GM18868 (cell line): ENCODE results near the gene DCHS2.

ENCODE experiments used
- ATAC-seq: cut with Tn5 transposase; IDR thresholded peaks from one replicate; pipeline ENCODE4 v1.9.1; 2021; ENCODE audit warnings: mild to moderate bottlenecking, moderate library complexity; ENCODE audit not compliant: unreplicated experiment

The DCHS2 gene

DNA sequence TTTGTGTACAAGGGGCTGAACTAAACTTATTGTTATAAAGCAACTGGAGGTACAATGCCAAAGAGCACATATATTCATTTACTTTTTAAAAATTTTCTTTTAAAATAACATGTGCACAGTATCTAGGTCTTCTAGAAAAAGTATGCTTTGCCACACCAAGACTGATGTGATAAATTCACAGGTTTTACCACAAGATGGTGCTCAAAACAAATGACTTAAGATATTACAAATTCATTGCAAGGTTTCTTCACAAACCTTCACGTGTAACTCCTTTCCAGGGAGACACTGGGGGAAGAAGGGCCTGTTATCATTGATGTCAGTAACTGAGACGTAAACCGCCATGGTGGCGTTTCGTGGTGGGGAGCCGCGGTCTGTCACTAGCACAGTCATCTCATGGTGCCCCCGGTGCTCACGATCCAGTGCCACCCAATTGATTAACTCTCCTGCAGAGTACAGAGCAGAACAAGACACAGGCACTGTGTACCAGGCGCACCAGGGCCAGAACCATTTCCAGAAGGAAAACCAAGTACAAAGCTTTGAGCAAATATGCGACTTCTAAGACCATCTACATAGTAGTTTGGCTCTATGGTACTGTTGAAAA, 162.2 kb downstream of the DCHS2 start:
- no peak for ATAC-seq

DNA sequence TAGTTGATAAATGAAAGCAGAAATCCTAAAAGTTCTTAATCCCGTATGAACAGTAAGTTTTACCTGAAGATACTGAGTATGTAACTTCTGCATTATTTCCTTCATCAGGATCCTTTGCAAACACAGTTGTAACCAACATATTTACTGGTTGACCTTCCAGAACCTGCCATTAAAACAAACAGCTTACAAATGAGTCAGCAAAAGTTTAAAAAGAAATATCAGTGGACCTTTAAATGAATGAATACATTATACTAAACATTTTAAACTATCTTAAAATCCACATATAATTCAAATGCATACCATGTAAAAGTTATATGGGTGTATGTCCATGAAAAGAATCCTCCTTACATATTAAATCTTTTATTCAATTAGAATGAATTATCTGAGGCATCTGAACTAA, 163.6 kb downstream of the DCHS2 start:
- ATAC-seq: no peak

DNA sequence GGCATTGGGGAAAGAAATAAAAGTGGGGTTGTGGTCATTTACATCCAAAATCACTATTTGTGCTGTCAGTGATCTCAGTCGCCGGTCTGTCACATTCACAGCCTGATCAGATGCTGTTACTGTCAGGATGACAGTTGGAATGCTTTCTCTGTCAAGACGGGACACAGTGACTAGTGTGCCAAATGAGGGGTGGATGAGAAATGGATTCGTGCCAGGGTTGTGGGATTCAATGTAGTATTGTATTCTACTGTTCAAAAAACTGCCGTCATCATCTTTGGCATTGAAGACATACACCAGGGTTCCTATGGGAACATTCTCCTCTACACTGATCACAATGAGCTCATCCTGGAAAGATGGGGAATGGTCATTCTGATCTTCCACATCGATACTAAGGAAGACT, 171.1 kb downstream of the DCHS2 start:
- no peak for ATAC-seq

DNA sequence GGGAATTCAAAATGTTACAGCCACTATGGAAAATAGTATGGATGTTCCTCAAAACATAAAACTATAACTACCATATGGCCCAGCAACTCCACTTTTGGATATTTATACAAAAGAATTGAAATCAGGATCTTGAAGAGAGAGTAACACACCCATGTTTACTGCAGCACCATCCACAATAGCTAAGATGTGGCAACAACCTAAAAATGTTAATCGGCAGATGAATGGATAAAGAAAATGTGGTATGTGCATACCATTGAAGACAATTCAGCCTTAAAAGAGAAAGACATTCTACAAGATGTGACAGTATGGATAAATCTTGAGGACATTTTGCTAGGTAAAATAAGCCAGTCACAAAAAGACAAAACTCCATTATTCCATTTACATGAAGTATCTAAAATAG, 171.9 kb downstream of the DCHS2 start:
- no peak for ATAC-seq

DNA sequence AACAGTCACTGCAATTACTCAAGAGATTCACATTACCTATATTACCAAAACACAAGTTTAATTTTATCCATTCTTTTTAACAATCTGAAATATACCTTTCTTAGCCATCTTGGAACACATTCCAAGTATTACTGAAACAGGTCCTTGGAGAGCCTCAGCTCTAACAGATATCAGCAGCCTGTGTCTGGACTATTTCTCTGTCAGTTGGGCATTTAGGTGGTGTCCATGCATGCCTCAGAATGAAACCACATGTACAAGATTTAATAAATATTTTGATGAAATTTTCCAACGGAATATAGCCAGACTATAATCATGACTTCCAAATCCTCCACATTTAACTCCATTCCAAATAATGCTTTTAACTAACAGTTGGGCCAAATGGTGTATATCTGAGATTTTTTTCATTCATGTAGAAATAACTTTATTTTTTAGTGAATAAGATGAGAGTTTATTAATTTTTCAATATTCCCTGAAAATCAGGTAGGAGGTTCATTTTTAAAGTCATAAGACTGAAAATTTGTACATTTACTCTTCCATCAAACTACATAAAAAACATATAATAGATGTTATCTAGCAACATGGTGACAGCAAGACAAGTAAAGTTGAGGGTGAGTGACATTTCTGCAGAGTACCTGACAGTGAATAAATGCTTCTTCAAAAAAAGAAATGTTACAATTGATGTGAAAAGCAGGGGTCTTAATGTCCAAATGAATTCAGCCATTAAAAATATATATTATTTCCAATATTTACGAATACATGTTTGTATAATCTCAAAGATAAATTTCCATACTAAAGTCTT, 174.2 kb downstream of the DCHS2 start:
- ATAC-seq: no peak

DNA sequence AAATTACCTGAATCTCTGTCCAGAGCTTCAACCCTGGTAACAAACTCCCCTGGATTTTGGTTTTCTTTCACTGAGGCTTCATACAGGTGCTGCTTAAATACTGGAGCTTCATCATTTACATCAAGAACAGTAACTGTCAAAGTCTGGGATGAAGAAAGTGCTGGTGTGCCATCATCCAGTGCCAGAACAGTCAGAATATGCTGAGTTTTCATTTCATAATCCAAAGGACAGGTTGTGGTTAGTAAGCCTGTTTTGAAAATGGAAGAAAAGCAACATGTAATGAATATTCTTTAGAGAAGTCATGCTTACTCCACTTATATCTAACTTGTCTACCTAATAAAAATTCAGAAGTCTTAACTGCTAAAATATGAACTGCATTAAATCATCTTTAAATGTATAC, 175.9 kb downstream of the DCHS2 start:
- no peak for ATAC-seq

DNA sequence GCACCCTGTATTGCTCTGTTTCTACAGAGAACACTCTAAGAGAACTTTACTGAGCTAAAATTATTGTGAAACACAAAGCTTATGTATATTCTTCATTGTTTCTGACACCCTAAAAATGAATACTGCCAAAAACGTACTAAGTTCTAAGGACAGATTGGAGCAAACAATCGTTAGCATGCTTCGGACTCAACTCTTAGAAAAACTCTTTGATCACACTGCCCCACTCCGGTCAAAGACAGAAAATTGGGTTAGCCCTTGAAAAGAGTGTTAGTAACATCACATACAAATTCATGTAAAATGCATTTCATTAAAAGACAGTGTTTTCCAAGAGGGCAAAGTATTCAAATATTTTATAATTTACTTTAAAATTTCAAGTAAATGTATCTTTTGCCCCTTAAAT, 177.4 kb downstream of the DCHS2 start:
- ATAC-seq: no peak

DNA sequence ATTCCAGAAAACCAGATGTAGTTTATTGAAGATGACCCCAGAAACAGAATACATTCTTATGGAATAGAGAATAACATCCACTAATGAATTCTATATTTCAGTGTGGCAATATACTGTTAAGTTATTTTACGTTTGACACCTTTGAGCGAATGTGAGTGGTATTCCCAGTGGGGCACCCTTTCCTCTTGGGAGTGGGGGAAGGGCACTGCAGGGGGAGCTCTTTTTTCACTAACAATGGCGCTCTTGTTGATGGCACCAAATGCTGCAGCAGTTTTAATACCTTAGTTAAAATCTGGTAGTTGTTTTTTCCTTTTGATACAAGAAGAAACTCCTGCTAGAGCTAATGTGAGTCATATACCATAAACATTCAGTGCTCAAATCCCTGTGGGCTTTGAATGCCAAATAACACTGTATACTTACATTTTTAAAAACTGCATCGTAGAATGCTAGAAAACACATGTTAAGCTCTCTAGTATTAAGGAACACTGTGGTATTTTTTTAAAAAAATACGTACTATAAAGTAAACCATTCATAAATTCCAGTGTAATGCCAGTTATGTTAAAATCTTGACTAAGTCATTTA, 178.5 kb downstream of the DCHS2 start:
- no peak for ATAC-seq

DNA sequence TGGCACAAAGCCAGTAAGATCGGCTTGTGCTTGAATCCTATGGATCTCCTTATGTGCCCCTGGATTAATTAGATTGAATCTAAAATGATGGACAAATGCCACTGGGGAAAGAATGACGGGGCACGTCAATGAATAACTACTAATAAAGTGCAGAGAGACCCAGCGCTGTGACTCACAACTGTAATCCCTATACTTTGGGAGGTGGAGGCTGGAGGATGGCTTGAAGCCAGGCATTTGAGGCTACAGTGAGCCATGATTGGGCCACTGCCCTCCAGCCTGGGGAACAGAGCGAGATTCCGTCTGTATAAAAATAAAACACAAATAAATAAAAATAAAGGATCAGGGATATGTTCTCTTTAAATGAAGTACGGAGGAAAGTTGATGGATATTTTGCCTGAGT, 179.4 kb downstream of the DCHS2 start:
- ATAC-seq: no peak

DNA sequence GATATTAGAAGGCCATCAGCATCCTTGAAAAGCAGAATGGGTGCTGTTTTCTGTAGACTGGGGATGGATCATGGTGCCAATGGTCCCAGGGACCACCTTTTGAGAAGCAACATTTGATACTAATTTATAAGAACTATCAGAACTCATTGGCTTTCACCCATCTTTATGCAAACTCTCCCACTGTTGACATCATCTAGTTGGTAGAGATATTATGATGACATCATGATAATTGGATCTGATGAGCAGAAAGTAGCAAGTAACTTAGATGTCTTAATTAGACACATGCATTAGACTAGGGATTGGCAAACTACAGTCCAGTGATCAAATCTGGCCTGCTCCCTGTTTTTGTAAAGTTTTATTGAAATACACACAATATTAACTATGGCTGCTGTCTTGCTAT, 181.0 kb downstream of the DCHS2 start:
- ATAC-seq: no peak

DNA sequence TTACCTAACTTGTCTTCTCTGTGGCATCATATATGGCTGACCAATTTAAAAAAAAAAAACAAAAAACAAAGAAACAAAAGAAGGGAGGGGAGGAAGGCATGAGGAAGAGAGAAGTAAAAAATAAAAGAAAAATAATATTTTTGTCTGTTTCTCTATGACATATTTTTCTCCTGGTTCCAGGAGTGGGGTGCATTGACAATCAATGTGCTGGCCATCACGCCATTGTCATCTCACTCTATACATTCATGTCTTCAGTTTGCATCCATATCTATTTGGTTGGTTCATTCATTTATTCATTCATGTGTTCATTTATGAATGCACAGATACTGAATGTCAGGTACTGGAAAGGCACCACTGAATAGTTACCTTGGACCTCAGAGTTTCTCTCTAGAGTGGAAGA, 183.4 kb downstream of the DCHS2 start:
- ATAC-seq: no peak

DNA sequence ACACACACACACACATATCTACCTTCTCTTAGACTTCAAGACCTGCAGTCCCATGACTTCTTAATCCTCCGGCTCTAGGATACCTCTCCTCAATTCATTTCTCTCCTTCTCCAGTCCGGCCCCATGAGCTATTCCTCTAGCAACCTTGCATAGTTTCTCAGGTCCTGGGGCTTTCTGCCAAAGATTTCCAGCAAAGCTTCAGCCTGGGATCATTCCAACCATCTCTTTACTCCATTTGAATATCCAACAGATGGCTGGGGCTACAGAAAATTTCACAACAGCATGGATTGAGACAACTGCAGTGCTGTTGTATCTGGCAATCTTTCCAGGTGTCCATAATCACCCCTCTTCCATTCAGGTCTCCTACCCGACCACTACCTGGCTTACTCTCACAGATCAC, 184.1 kb downstream of the DCHS2 start:
- ATAC-seq: no peak

DNA sequence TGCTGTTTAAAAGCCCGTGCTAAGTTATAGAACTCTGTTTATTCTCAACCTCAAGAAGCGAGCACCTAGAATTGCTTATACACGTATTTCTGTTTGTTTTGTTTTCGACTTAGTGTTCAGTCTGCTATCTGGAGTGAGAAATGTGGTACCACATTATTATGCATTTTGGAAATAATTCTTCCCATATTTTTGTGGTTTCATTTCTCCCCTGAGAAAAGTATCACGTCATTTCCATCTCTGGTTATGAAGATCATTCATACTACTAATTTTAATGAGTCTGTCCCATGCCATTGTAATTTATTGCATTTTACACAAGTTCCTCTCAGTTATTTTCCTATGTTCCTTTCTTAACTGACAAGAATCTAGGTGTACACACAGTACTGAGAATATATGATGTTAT, 186.0 kb downstream of the DCHS2 start:
- no peak for ATAC-seq

DNA sequence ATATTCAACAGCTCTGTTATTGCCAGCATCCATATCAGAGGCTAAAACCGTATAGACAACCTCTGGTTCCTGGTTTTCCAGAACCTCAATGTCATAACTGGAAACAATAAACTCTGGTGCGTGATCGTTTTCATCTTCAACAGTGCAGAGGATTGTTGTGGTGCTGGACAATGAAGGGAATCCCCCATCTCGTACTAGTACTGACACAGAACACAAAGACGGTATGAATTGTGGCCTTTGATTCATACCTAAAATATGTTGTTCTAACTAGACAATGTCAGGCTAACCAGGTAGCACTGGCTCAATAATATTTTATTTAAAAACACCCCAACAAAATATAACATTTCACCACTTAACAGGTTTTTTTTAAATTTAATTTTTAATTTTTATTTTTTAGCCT, 186.9 kb downstream of the DCHS2 start:
- no peak for ATAC-seq

DNA sequence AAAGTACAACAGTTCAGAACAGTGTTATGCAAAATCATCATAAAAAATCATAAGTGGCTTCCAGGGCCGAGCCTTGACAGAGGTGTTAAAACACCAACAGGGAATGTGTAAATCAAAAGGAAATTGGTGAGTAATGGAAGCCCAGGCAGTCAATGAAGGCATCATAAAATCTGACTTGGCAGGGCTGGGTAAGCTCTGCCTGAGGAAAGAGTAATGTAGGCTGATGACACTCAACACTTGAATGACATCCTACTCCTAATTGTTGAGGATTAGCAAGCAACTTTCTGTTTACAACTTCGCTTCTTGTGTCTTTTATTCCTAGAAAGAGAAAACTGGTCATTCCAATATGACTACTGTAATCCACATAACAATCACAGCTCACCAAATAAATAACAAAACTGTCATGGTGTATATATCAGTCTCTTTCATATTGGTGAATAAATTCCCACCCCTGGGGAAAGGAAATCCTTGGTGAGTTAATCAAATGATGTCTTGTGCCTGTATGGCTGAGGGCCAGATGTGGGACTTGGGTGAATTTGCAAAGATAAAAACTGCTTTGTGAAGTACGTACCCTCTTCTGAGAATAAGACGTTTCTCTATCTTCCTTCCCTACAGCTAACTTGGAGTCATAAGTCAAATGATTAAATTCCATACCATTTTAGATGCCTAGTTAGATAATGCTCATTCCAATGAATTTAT, 196.8 kb downstream of the DCHS2 start:
- no peak for ATAC-seq

DNA sequence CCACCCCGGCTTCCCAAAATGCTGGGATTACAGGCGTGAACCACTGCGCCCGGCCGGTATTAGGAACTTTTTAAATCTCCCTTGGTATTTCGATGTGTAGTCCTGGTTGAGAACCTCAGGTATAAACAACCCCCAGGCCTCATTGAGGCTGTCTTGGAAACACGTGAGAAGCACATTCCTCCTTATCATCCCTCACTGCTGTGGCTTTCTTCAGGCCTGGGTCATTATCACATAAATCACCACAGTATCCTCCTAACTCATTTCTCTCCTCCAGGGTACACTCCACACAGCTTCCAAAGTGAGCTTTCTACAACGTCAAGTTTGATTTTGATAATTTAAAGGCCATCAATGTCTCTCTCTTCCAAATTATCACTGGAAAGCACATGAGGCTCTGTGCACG, 198.2 kb downstream of the DCHS2 start:
- no peak for ATAC-seq

DNA sequence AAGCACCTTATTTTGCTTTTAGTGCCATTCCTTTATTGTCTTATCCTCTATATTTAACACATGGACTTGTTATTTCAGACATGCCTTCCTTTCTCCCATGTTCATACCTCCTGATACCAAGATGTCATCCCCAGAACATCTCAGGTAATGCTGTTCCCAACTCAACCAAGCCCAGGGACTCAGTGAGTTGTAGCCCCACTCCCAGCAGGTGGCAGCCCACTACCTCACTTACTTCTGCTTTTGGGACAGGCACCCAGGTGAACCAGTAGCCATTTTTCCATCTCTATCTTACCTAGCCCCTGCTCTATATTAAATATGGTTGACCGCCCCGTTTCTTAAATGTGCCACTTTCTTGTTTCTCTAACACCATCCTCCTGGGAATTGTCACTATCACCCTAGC, 199.0 kb downstream of the DCHS2 start:
- ATAC-seq: no peak

DNA sequence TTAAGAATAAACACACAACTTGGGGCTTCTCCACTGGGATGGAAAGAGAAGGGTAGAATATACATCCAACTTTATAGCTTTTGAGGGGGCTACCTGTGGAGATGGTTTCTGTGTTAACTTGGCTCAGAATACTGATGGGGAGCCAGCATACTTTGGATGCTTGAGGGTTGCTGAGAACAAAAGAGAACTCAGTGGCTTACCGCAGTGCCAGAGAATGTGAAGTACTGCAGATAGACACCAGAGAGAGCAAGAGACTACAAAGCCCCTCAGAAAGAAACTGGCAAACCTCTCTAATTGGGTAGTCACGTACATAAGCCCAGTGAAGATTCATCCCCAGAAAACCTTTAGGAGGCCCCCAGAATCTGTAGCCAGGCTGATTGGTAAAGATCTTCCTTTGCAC, 214.4 kb downstream of the DCHS2 start:
- no peak for ATAC-seq

DNA sequence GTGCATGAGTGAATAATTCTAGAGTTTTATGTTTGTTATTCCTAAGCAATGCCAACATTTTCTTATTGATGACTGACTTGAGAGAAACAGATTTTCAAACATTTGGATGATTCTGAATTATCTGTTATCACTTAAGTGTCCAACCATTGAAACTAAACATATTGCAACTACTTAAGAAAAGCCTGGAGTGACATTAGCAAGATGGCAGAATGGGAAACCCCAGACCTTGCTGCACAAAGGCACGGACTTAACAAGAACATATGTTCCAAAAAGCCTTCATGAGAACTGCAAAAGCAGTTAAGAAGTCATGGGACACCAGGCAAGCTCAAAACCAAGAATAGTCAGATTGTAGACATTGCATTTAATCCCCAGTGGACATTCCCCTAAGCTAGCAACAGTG, 215.1 kb downstream of the DCHS2 start:
- ATAC-seq: no peak

DNA sequence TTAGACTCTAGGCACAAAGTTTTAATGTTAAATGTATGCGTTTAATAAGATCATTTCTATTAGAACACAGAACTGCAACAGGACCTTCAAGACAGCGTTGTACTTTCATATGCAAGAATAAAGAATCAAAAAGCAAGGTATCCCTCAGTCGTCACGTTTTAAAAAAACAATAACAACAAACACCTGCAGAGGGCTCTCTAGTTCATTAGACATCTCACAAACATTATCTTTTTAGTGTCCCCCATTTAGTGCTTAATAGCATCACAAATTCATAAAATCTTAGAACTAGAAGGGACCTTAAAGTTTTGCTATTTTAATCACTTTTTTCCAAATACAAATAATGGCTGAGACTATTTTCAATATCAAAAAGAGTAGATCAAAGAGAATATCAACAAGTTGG, 236.6 kb downstream of the DCHS2 start:
- no peak for ATAC-seq

DNA sequence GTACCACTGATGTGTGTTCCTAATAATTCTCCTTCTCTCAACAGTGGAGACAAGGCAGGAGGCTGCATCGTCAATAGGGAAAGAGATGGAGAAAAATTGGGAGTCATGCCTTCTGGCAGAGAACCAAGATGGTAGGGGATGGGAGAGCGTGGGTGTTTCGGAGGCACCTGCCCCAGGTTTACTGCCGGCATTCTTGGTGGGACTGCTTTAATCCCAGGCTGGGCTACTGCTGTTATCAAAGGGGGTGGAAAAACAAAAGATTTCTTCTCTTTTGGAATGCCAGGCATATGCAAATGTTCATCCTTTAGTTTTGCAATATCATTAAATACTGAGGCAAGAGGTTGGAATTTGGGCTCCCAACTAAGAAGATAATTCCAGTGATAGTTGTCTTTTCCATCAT, 257.0 kb downstream of the DCHS2 start:
- ATAC-seq: no peak
